Measurements from ENCODE around the gene RASSF6. TPM values are rescaled to one million over a fixed set of nuclear protein-coding genes. Genes with fewer than 3 reads are reported as not detected.

Gene RASSF6
- total and polyA plus RNA-seq, 4 donors: 1.2 to 7.6 (median 2.0) TPM

- Histone ChIP-seq H3K9me3 (ENCODE audit: control insufficient read depth in 4 of 4, insufficient read depth in 3 of 4, low read length in 3 of 4) (no peaks in the 10 kb centered on the region), H3K27ac (ENCODE audit: low read depth in 1 of 2, low read length in 1 of 2) (no peak overlapping the region), H3K27me3 (ENCODE audit: control insufficient read depth in 3 of 3, insufficient read depth in 3 of 3, low read length in 2 of 3) (no peaks in the 10 kb centered on the region), H3K4me1 (ENCODE audit: control insufficient read depth in 5 of 5, insufficient read depth in 5 of 5, low read length in 5 of 5) (peaks cover 0 to 6% (median 0%) of the 10 kb centered on the region in 5 donors), H3K9ac (ENCODE audit: insufficient read depth in 1 of 2, low read length in 2 of 2) (no peak overlapping the region), H3K36me3 (ENCODE audit: control insufficient read depth in 4 of 4, insufficient read depth in 4 of 4, low read length in 4 of 4) (no peaks in the 10 kb centered on the region), H3K4me3 (no peak overlapping the region)
- WGBS, 2 donors: 83 to 97% methylated on average over 4 of the region's 4 CpGs
- DNase-seq (peak in 2 of 3 donors; percentile 39 to 77), ATAC-seq (ENCODE audit: insufficient read depth, low FRiP score) (peak; percentile 53)
- TF ChIP-seq CTCF (IDR thresholded peaks at IDR 0.05; ENCODE audit: control extremely low read depth, extremely low read depth): no peak
Measured at GRCh38 chr4:73589261-73589847, 30.9 kb downstream of the RASSF6 start.

DNA sequence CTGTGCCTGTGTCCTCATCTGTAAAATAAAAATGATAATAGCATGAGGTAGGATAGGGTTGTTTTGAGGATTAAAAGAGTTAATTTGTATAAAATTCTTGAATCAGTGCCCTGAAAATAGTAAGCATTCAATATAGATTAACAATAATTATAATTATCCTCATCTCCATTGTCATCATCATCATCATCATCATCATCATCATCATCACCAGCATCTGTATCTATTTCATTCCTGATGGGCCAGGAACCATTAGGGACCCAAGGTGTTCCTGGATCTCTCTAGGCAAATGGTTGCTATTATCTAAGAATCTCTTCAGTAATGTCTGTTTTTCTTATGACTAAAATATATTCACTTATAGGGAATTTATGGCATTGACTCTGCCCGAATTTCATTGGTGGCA is 31.6 kb downstream of the RASSF6 start:
- Histone ChIP-seq H3K27ac (ENCODE audit: low read depth in 1 of 2, low read length in 1 of 2) (no peak overlapping the region), H3K4me3 (no peak overlapping the region), H3K9me3 (ENCODE audit: control insufficient read depth in 4 of 4, insufficient read depth in 3 of 4, low read length in 3 of 4) (no peaks in the 10 kb centered on the region), H3K4me1 (ENCODE audit: control insufficient read depth in 5 of 5, insufficient read depth in 5 of 5, low read length in 5 of 5) (peaks cover 0 to 6% (median 0%) of the 10 kb centered on the region in 5 donors), H3K36me3 (ENCODE audit: control insufficient read depth in 4 of 4, insufficient read depth in 4 of 4, low read length in 4 of 4) (no peaks in the 10 kb centered on the region), H3K9ac (ENCODE audit: insufficient read depth in 1 of 2, low read length in 2 of 2) (no peak overlapping the region), H3K27me3 (ENCODE audit: control insufficient read depth in 3 of 3, insufficient read depth in 3 of 3, low read length in 2 of 3) (no peaks in the 10 kb centered on the region)
- TF ChIP-seq CTCF (IDR thresholded peaks at IDR 0.05; ENCODE audit: control extremely low read depth, extremely low read depth): no peak
- 83 to 94% methylated on average over 1 of the region's 1 CpG for WGBS, 2 donors
- DNase-seq (no peak), ATAC-seq (ENCODE audit: insufficient read depth, low FRiP score) (no peak)

DNA sequence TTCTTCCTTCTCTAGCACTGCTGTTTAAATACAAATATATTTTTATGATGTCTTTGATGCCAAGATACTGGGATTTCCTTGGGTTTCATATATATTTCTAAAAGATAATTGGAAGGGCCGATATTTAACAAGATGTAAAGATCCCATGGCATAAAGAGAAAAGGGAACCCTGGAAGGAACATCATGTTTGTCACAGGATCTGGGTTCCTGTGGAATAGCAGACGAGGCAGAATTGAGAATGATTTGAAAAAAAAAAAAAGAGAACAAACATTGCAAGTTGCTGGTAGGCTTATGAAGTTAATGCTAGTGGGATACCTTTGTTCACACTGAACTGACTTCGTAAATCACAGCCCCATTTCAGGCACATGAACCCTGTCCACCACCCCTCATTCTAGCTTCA is 33.6 kb downstream of the RASSF6 start:
- DNase-seq: no peak
- Histone ChIP-seq H3K36me3 (ENCODE audit: control insufficient read depth in 4 of 4, insufficient read depth in 4 of 4, low read length in 4 of 4) (no peaks in the 10 kb centered on the region), H3K9ac (ENCODE audit: insufficient read depth in 1 of 2, low read length in 2 of 2) (no peak overlapping the region), H3K9me3 (ENCODE audit: control insufficient read depth in 4 of 4, insufficient read depth in 3 of 4, low read length in 3 of 4) (peaks cover 0 to 2% (median 0%) of the 10 kb centered on the region in 4 donors), H3K4me3 (no peak overlapping the region), H3K27me3 (ENCODE audit: control insufficient read depth in 3 of 3, insufficient read depth in 3 of 3, low read length in 2 of 3) (no peaks in the 10 kb centered on the region), H3K4me1 (ENCODE audit: control insufficient read depth in 5 of 5, insufficient read depth in 5 of 5, low read length in 5 of 5) (peaks cover 0 to 6% (median 0%) of the 10 kb centered on the region in 5 donors), H3K27ac (ENCODE audit: low read depth in 1 of 2, low read length in 1 of 2) (no peak overlapping the region)
- TF ChIP-seq CTCF (IDR thresholded peaks at IDR 0.05; ENCODE audit: control extremely low read depth, extremely low read depth): no peak
- 90 to 92% methylated on average over 3 of the region's 3 CpGs for WGBS, 2 donors
- no peak for ATAC-seq (ENCODE audit: insufficient read depth, low FRiP score)

- ATAC-seq (ENCODE audit: insufficient read depth, low FRiP score) (no peak), DNase-seq (no peak)
- Histone ChIP-seq H3K27ac (ENCODE audit: low read depth in 1 of 2, low read length in 1 of 2) (no peak overlapping the region), H3K27me3 (ENCODE audit: control insufficient read depth in 3 of 3, insufficient read depth in 3 of 3, low read length in 2 of 3) (no peaks in the 10 kb centered on the region), H3K4me1 (ENCODE audit: control insufficient read depth in 5 of 5, insufficient read depth in 5 of 5, low read length in 5 of 5) (peaks cover 0 to 6% (median 0%) of the 10 kb centered on the region in 5 donors), H3K9ac (ENCODE audit: insufficient read depth in 1 of 2, low read length in 2 of 2) (no peak overlapping the region), H3K36me3 (ENCODE audit: control insufficient read depth in 4 of 4, insufficient read depth in 4 of 4, low read length in 4 of 4) (no peaks in the 10 kb centered on the region), H3K9me3 (ENCODE audit: control insufficient read depth in 4 of 4, insufficient read depth in 3 of 4, low read length in 3 of 4) (peaks cover 0 to 2% (median 0%) of the 10 kb centered on the region in 4 donors), H3K4me3 (no peak overlapping the region)
- WGBS, 2 donors: 93 to 98% methylated on average over 1 of the region's 1 CpG
- no peak for TF ChIP-seq CTCF (IDR thresholded peaks at IDR 0.05; ENCODE audit: control extremely low read depth, extremely low read depth)
Measured at GRCh38 chr4:73586040-73586439, 34.2 kb downstream of the RASSF6 start.

Measured in lung (tissue), 12 donors.